ENCODE measurements around the gene SORCS3.

The SORCS3 gene

DNA sequence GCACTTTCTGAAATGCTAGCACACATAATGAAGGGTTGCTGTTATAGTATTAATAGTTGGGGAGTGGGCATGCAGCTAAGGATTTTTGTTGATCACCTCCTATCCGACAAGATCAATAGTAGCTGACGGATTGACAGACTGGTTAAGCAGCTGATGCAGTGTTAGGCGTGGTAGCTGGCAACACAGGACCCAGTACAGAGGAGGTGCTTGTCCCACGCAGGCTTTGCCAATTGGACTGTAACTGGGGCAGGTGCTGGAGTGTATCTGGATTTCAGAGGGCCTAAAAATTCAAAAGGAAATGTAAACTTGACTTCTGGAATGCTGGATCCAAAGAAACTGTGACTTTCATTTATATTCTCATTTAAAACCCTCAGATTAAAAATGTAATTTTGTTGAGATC, 340.9 kb downstream of the SORCS3 start:
- no peaks in the 10 kb centered on the region for H3K9me3 ChIP-seq (ENCODE audit: low read length)
- H3K27ac ChIP-seq (ENCODE audit: low read depth, low read length): no peak overlapping the region
- H3K4me3 ChIP-seq (ENCODE audit: low read depth in 1 of 2, low read length in 2 of 2): no peak overlapping the region
- H3K27me3 ChIP-seq (ENCODE audit: control insufficient read depth in 1 of 2, insufficient read depth in 2 of 2, low read length in 2 of 2): no peaks in the 10 kb centered on the region
- no peaks in the 10 kb centered on the region for H3K36me3 ChIP-seq (ENCODE audit: insufficient read depth, low read length)
- H3K4me1 ChIP-seq (ENCODE audit: insufficient read depth, low read length): no peaks in the 10 kb centered on the region
- no peak overlapping the region for H3K9ac ChIP-seq (ENCODE audit: low read length)

DNA sequence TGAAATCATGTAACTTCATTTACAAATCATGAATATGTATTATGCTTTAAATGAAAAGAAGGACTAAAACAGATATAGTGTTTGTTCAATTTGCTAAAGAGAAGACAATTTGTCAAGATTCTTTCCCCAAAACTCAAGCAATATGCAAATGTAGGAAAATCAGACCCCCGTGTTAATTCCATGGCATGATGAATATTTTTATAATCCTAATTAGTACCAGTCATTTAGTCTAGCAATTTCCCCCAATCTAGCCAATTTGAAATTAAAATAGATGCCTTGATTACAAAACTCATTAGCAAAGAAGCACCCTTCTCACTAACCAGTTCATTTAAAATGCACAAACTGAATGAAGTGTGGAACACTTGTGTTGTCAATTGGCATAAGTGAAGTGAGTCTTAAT, 347.6 kb downstream of the SORCS3 start:
- Histone ChIP-seq H3K9me3 (ENCODE audit: low read length) (no peaks in the 10 kb centered on the region), H3K27me3 (ENCODE audit: control insufficient read depth in 1 of 2, insufficient read depth in 2 of 2, low read length in 2 of 2) (no peaks in the 10 kb centered on the region), H3K4me3 (ENCODE audit: low read depth in 1 of 2, low read length in 2 of 2) (no peak overlapping the region), H3K36me3 (ENCODE audit: insufficient read depth, low read length) (no peaks in the 10 kb centered on the region), H3K27ac (ENCODE audit: low read depth, low read length) (no peak overlapping the region), H3K9ac (ENCODE audit: low read length) (no peak overlapping the region), H3K4me1 (ENCODE audit: insufficient read depth, low read length) (no peaks in the 10 kb centered on the region)

DNA sequence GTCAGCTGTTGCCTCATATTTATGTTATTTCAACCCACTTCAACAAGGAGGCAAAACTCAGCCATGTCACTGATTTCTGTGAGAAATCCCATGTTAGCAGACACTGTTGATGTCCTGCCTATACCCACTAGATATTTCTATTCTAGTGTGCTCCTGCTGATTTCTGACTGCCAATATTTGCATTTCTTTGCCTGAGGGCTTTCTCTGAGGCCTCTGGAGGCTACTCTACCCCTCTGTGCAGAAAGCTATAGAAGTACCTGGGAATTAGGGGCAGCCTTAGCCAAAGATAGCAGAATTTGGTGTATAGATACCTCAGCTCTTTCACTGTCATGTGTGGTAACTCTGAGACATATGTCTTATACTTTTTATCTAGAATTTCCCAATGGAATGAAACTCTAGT, 348.8 kb downstream of the SORCS3 start:
- no peaks in the 10 kb centered on the region for H3K4me1 ChIP-seq (ENCODE audit: insufficient read depth, low read length)
- H3K9ac ChIP-seq (ENCODE audit: low read length): no peak overlapping the region
- H3K27me3 ChIP-seq (ENCODE audit: control insufficient read depth in 1 of 2, insufficient read depth in 2 of 2, low read length in 2 of 2): no peaks in the 10 kb centered on the region
- H3K36me3 ChIP-seq (ENCODE audit: insufficient read depth, low read length): no peaks in the 10 kb centered on the region
- no peaks in the 10 kb centered on the region for H3K9me3 ChIP-seq (ENCODE audit: low read length)
- H3K27ac ChIP-seq (ENCODE audit: low read depth, low read length): no peak overlapping the region
- H3K4me3 ChIP-seq (ENCODE audit: low read depth in 1 of 2, low read length in 2 of 2): no peak overlapping the region

DNA sequence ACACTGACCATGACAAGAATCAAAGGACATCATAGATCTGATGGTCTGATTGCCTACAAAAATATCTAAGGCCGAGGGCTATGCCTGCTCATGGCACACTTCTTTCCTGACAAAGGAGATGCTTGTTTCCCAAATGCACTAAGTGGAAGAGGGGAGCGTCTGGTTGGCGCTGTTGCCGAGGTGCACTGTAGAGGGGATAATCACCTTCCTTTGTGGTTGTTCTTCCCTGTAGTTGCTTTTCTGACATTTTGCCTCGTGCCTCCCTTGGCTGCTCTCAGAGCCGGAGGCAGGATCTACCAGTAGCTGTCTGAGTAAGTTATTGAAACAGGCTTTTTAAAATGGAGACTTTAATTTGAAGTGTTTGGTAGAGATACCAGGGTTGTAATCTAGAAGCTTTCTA, 352.0 kb downstream of the SORCS3 start:
- Histone ChIP-seq H3K4me1 (ENCODE audit: insufficient read depth, low read length) (no peaks in the 10 kb centered on the region), H3K27me3 (ENCODE audit: control insufficient read depth in 1 of 2, insufficient read depth in 2 of 2, low read length in 2 of 2) (no peaks in the 10 kb centered on the region), H3K27ac (ENCODE audit: low read depth, low read length) (no peak overlapping the region), H3K9ac (ENCODE audit: low read length) (no peak overlapping the region), H3K4me3 (ENCODE audit: low read depth in 1 of 2, low read length in 2 of 2) (no peak overlapping the region), H3K9me3 (ENCODE audit: low read length) (no peaks in the 10 kb centered on the region), H3K36me3 (ENCODE audit: insufficient read depth, low read length) (no peaks in the 10 kb centered on the region)

DNA sequence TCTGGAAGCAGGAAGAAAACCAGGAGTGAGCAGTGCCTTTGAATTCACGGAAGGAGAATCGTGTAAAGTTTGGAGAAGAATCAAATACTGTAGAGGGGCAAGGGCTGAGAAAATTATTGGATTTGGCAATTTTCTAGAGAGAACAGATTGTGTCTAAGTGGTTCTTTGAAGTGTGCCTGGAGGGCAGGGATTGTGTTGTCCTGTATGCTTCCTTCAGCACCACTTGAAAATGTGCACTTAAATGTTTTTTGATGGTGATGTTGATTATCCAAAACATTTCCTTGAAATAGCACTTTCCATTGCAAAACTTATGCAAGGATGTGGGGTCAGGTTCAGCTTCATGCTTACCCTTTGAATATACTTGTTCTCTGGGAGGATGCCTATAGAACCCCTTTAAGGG, 360.2 kb downstream of the SORCS3 start:
- H3K36me3 ChIP-seq (ENCODE audit: insufficient read depth, low read length): no peaks in the 10 kb centered on the region
- no peaks in the 10 kb centered on the region for H3K27me3 ChIP-seq (ENCODE audit: control insufficient read depth in 1 of 2, insufficient read depth in 2 of 2, low read length in 2 of 2)

DNA sequence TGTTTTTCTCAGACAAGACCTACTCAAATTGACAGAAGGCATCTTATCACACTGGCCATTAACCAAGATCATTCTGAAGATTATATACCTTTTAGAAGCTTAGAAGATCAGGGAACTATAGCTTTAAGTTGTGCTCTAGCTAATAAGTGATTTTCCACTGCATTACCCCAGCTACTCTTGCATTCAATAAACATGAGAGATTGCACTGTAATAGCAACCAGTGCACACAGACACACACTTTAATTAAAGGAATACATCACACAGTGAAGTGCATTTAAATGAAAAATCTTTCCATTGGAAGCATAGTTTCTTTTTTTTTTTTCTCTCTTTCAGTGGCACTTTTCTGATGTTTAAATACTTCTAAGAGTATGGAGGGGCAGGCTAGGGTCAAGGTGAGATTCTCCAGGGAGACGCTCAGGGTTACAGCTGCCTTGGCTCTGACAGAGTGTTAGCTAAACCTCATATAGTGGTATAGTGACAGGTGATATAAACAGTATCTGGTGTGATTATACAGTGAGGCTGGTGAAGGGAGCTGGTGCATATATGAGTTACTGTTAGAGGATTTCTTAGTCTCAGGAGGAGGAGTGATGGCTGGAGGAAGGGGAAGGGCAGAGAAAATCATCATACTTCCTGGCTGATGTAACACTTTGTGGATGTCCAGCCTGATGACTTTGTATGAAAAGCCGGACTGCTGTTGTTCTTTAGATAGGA, 369.5 kb downstream of the SORCS3 start:
- Histone ChIP-seq H3K27me3 (ENCODE audit: control insufficient read depth in 1 of 2, insufficient read depth in 2 of 2, low read length in 2 of 2) (no peaks in the 10 kb centered on the region), H3K9ac (ENCODE audit: low read length) (no peak overlapping the region), H3K36me3 (ENCODE audit: insufficient read depth, low read length) (no peaks in the 10 kb centered on the region), H3K9me3 (ENCODE audit: low read length) (no peaks in the 10 kb centered on the region), H3K4me1 (ENCODE audit: insufficient read depth, low read length) (no peaks in the 10 kb centered on the region), H3K27ac (ENCODE audit: low read depth, low read length) (no peak overlapping the region), H3K4me3 (ENCODE audit: low read depth in 1 of 2, low read length in 2 of 2) (no peak overlapping the region)

More for the DNA sequence above, 360.2 kb downstream of the SORCS3 start:
- Histone ChIP-seq H3K9me3 (ENCODE audit: low read length) (no peaks in the 10 kb centered on the region), H3K9ac (ENCODE audit: low read length) (no peak overlapping the region), H3K4me3 (ENCODE audit: low read depth in 1 of 2, low read length in 2 of 2) (no peak overlapping the region), H3K27ac (ENCODE audit: low read depth, low read length) (no peak overlapping the region), H3K4me1 (ENCODE audit: insufficient read depth, low read length) (no peaks in the 10 kb centered on the region)

DNA sequence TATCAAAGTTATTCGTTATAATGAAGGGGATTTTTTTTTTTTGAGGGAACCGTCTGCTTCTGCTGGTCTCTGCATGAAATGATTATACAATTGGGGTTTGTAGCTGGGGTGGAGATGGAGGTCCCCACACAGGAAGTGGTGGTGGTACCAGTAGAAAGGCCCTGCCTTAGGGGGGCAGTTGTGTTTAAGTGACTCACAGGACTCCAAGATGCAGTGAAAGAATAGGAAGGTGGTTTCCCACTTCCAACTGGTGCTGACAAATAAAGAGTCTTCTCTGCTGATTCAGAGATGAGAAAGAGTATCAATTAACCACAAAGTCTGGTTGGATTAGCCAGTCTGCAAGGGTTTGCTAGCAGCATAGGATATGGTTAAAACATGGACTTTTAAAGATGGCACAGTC, 376.0 kb downstream of the SORCS3 start:
- no peaks in the 10 kb centered on the region for H3K27me3 ChIP-seq (ENCODE audit: control insufficient read depth in 1 of 2, insufficient read depth in 2 of 2, low read length in 2 of 2)
- H3K36me3 ChIP-seq (ENCODE audit: insufficient read depth, low read length): no peaks in the 10 kb centered on the region
- no peak overlapping the region for H3K4me3 ChIP-seq (ENCODE audit: low read depth in 1 of 2, low read length in 2 of 2)
- no peak overlapping the region for H3K27ac ChIP-seq (ENCODE audit: low read depth, low read length)
- H3K9ac ChIP-seq (ENCODE audit: low read length): no peak overlapping the region
- H3K9me3 ChIP-seq (ENCODE audit: low read length): no peaks in the 10 kb centered on the region
- no peaks in the 10 kb centered on the region for H3K4me1 ChIP-seq (ENCODE audit: insufficient read depth, low read length)

DNA sequence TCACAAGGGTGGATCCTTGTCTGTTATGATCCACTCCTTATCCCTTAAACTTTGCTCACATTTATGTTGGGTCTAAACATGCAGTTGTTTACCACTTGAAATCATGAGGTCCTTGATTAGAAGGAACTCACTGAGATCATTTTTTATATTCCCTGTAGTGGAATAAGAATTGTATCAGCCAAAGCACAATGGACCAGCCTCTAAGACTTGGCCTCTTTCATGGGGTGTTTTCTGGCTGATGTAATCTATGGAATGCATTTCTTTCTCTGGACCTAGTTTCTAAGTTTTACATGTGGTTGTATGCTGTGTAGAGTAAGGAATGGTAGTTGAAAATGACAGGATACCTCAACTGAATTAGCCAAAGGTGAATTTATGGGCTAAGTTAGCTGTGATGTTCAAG, 376.6 kb downstream of the SORCS3 start:
- Histone ChIP-seq H3K4me3 (ENCODE audit: low read depth in 1 of 2, low read length in 2 of 2) (no peak overlapping the region), H3K27me3 (ENCODE audit: control insufficient read depth in 1 of 2, insufficient read depth in 2 of 2, low read length in 2 of 2) (no peaks in the 10 kb centered on the region), H3K36me3 (ENCODE audit: insufficient read depth, low read length) (no peaks in the 10 kb centered on the region), H3K4me1 (ENCODE audit: insufficient read depth, low read length) (no peaks in the 10 kb centered on the region), H3K9me3 (ENCODE audit: low read length) (no peaks in the 10 kb centered on the region), H3K27ac (ENCODE audit: low read depth, low read length) (no peak overlapping the region), H3K9ac (ENCODE audit: low read length) (no peak overlapping the region)

DNA sequence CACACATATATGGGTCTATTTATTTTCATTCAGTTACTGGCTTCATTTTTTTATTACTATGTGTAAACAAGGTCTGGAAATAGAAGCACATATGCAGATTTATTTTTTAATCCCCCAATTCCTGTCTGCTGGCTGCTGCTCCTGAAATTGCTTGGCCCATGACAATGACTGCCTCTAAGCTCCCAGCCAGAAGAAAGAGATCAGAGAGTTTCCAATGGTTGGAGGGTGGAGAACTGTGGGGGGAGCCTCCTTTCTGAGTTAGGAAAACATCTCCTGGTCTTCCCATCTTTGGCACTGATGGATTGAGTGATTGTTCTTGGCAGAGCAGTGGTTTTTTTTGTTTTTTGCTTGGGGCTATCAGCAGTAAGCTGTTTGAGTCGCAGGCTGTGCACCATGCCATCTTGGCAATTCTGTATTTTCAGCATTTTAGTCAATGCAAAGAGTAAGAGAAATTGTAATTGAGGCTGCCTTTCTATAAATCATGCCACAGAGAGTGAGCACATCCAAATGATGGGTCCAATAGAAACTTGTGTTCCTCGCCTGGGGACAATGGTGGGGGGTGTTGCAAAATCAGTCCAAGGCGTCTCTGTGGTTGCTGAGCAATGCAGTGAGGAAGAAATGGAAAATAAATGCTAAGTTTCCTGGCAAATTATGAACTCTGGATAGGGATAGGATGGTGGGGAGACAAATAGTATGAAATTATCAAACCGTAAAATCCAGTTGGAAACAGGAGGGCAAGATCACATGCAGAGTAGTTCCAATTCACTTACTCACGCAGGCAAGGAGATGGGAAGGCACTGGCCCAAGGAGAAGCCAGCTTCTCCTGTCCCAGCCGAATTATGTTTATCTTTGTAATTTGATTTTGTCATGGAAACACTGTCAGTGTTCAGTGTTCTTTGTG, 382.4 kb downstream of the SORCS3 start:
- H3K27ac ChIP-seq (ENCODE audit: low read depth, low read length): no peak overlapping the region

DNA sequence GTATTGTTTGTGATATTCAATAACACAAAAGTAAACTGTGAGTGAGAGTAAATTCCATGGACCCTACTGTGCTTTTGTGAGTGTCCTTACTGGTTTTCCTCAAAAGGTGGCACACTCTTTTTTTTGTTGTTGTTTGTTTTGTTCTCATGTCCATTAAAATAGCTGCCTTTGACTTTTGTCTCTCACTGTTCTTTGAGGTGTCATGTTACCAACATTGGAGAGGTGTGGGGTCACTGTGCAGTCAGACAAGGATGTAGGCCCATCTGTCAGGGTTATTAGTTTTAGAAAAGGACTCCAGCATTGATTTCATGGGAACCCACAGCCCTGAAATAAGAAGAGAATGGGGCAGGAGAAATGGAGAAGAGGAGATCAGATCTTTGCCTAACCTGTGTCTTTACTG, 383.1 kb downstream of the SORCS3 start:
- H3K36me3 ChIP-seq (ENCODE audit: insufficient read depth, low read length): no peaks in the 10 kb centered on the region
- no peak overlapping the region for H3K9ac ChIP-seq (ENCODE audit: low read length)
- no peak overlapping the region for H3K4me3 ChIP-seq (ENCODE audit: low read depth in 1 of 2, low read length in 2 of 2)
- H3K27ac ChIP-seq (ENCODE audit: low read depth, low read length): no peak overlapping the region
- no peaks in the 10 kb centered on the region for H3K27me3 ChIP-seq (ENCODE audit: control insufficient read depth in 1 of 2, insufficient read depth in 2 of 2, low read length in 2 of 2)
- no peaks in the 10 kb centered on the region for H3K4me1 ChIP-seq (ENCODE audit: insufficient read depth, low read length)
- H3K9me3 ChIP-seq (ENCODE audit: low read length): no peaks in the 10 kb centered on the region

More for the DNA sequence above, 382.4 kb downstream of the SORCS3 start:
- Histone ChIP-seq H3K27me3 (ENCODE audit: control insufficient read depth in 1 of 2, insufficient read depth in 2 of 2, low read length in 2 of 2) (no peaks in the 10 kb centered on the region), H3K9ac (ENCODE audit: low read length) (no peak overlapping the region), H3K36me3 (ENCODE audit: insufficient read depth, low read length) (no peaks in the 10 kb centered on the region), H3K4me1 (ENCODE audit: insufficient read depth, low read length) (no peaks in the 10 kb centered on the region), H3K4me3 (ENCODE audit: low read depth in 1 of 2, low read length in 2 of 2) (no peak overlapping the region), H3K9me3 (ENCODE audit: low read length) (no peaks in the 10 kb centered on the region)

DNA sequence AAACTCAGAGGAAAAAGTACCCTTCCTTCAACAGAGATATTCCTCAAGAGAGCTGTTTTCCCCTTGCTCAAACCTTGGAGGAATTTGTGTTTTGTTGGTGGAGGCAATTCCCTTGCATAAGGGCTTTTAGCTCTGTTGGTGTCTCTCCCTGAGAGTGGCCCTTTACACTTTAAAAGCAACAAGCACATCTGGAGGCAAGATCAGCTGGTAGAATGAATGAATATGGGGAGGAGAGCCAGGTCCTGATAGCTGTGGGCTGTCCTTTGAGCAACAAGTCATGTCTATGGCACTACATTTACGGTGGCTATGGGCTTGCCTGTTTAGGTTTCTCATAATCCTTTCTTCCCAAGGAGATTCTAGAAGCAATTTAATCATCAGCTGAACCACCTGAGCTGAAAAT, 384.0 kb downstream of the SORCS3 start:
- Histone ChIP-seq H3K9me3 (ENCODE audit: low read length) (no peaks in the 10 kb centered on the region), H3K36me3 (ENCODE audit: insufficient read depth, low read length) (no peaks in the 10 kb centered on the region), H3K27ac (ENCODE audit: low read depth, low read length) (no peak overlapping the region), H3K27me3 (ENCODE audit: control insufficient read depth in 1 of 2, insufficient read depth in 2 of 2, low read length in 2 of 2) (no peaks in the 10 kb centered on the region), H3K4me3 (ENCODE audit: low read depth in 1 of 2, low read length in 2 of 2) (no peak overlapping the region), H3K4me1 (ENCODE audit: insufficient read depth, low read length) (no peaks in the 10 kb centered on the region), H3K9ac (ENCODE audit: low read length) (no peak overlapping the region)

Data from muscle layer of colon (tissue), 2 donors.